A549 (cell line): ENCODE results near the gene CDCP1. TPM values are rescaled to one million over a fixed set of nuclear protein-coding genes. Genes with fewer than 3 reads are reported as not detected.

Experiments used
- ATAC-seq, 2 experiments: fragments of 200-7000 bp in 1 of 2; fragments of >200 bp in 1 of 2; cut with Nextera tagmentation in 1 of 2; cut with Tn5 transposase in 1 of 2; 3 replicates each; pipeline versions ENCODE4 v1.8.0 to v1.9.1; 2018 to 2020; ENCODE audit warnings: mild to moderate bottlenecking in 1 of 2, moderate library complexity in 1 of 2
- CTCF ChIA-PET: fragments of 300-600 bp; sonication (Branson Sonifier 250); formaldehyde crosslinking; extraction: SDS; loops from one replicate; lab custom pipeline; 2021; ENCODE audit warnings: antibody characterized with exemption, inconsistent platforms; lab: Yijun Ruan, JAX
- POLR2A ChIA-PET: fragments of 350-600 bp; formaldehyde crosslinking; extraction: SDS; loops from one replicate; lab custom pipeline; 2021; ENCODE audit warnings: antibody characterized with exemption, inconsistent platforms; lab: Yijun Ruan, JAX
- DNase-seq, 2 experiments: peaks; one replicate each; pipeline versions ENCODE4 v3.0.0 to v3.0.0-alpha.2; 2011 to 2016; ENCODE audit warnings: low read depth in 1 of 2, low spot score in 1 of 2
- FAIRE-seq: peaks from 2 replicates; lab custom pipeline; 2011; peaks lifted over from hg19 to GRCh38; lab: Jason Lieb, UNC
- H3K27ac ChIP-seq, 2 experiments: fragments of >200 bp; sonication (Bioruptor Twin); formaldehyde crosslinking; 3 replicates each; pipeline ENCODE4 v1.5.1; 2016 to 2017
- H3K4me1 ChIP-seq: fragments of >200 bp; sonication (Bioruptor Twin); formaldehyde crosslinking; 3 replicates; pipeline ENCODE4 v1.6.1; 2016
- H3K4me2 ChIP-seq: fragments of >200 bp; sonication (Bioruptor Twin); formaldehyde crosslinking; 3 replicates; pipeline ENCODE4 v1.6.1; 2016
- H3K4me3 ChIP-seq: fragments of >200 bp; sonication (Bioruptor Twin); formaldehyde crosslinking; 3 replicates; pipeline ENCODE4 v1.5.1; 2016
- H3K9me3 ChIP-seq: fragments of >200 bp; sonication (Bioruptor Twin); formaldehyde crosslinking; 3 replicates; pipeline ENCODE4 v1.6.1; 2016
- CBX8 ChIP-seq: fragments of 200-600 bp; sonication (generic); IDR thresholded peaks from 2 replicates; pipeline ENCODE4 v1.6.1; 2016
- CHD2 ChIP-seq: fragments of 150-350 bp; IDR thresholded peaks from 2 replicates; pipeline ENCODE4 v1.6.1; 2014; ENCODE audit warnings: low read length; ENCODE audit not compliant: partially characterized antibody
- CHD4 ChIP-seq: fragments of 200-600 bp; sonication (generic); IDR thresholded peaks from 2 replicates; pipeline ENCODE4 v1.6.1; 2016; ENCODE audit warnings: antibody characterized with exemption, mild to moderate bottlenecking, borderline replicate concordance
- CTCF ChIP-seq: fragments of >200 bp; sonication (Bioruptor Twin); formaldehyde crosslinking; IDR thresholded peaks from 3 replicates; pipeline ENCODE4 v1.5.1; 2016
- EHMT2 ChIP-seq: fragments of 200-600 bp; sonication (generic); IDR thresholded peaks from 2 replicates; pipeline ENCODE4 v1.6.1; 2016; ENCODE audit warnings: antibody characterized with exemption, low read depth, mild to moderate bottlenecking, moderate library complexity
- FOSL2 ChIP-seq, 2 experiments: fragments of 450-650 bp in 1 of 2; fragments of >200 bp in 1 of 2; sonication (Bioruptor Twin) in 1 of 2; formaldehyde crosslinking; IDR thresholded peaks; 2 replicates each; pipeline versions ENCODE4 v1.5.0 to v1.6.1; 2016 to 2020; ENCODE audit warnings: mild to moderate bottlenecking in 1 of 2, moderate library complexity in 1 of 2
- FOXS1 ChIP-seq: fragments of 250-450 bp; sonication (Bioruptor Pico); IDR thresholded peaks from 2 replicates; pipeline ENCODE4 v1.5.0; 2020; ENCODE audit warnings: mild to moderate bottlenecking, moderate library complexity
- HES2 ChIP-seq: fragments of >200 bp; sonication (Bioruptor Twin); formaldehyde crosslinking; IDR thresholded peaks from 2 replicates; pipeline ENCODE4 v1.6.1; 2016
- HOXB13 ChIP-seq: fragments of 250-450 bp; sonication (Bioruptor Pico); IDR thresholded peaks from 2 replicates; pipeline ENCODE4 v1.5.0; 2020; ENCODE audit warnings: low read depth, mild to moderate bottlenecking, moderate library complexity
- HOXB5 ChIP-seq: fragments of 250-450 bp; sonication (Bioruptor Pico); IDR thresholded peaks from 2 replicates; pipeline ENCODE4 v1.5.0; 2020; ENCODE audit warnings: mild to moderate bottlenecking, moderate library complexity
- JUN ChIP-seq, 2 experiments: fragments of >200 bp; sonication (Bioruptor Twin); formaldehyde crosslinking; IDR thresholded peaks; 2 replicates in 1 of 2; 3 replicates in 1 of 2; pipeline ENCODE4 v1.6.1; 2016 to 2017
- JUNB ChIP-seq: fragments of >200 bp; sonication (Bioruptor Twin); formaldehyde crosslinking; IDR thresholded peaks from 2 replicates; pipeline ENCODE4 v1.6.1; 2016
- KDM5A ChIP-seq: fragments of 200-600 bp; sonication (generic); IDR thresholded peaks from 2 replicates; pipeline ENCODE4 v1.6.1; 2016; ENCODE audit warnings: antibody characterized with exemption, mild to moderate bottlenecking
- MAX ChIP-seq: IDR thresholded peaks from 2 replicates; pipeline ENCODE4 v1.6.1; 2012
- MAZ ChIP-seq: fragments of 150-350 bp; IDR thresholded peaks from 2 replicates; pipeline ENCODE4 v1.6.1; 2014; ENCODE audit warnings: antibody characterized with exemption, low read depth, low read length, borderline replicate concordance
- NFE2L2 ChIP-seq: fragments of 150-350 bp; conservative IDR thresholded peaks from 2 replicates; pipeline ENCODE4 v1.6.1; 2014; ENCODE audit warnings: low read length
- NPAS2 ChIP-seq: fragments of 250-450 bp; sonication (Bioruptor Pico); IDR thresholded peaks from 2 replicates; pipeline ENCODE4 v1.8.0; 2022; ENCODE audit warnings: mild to moderate bottlenecking, moderate library complexity, borderline replicate concordance
- POLR2AphosphoS2 ChIP-seq: conservative IDR thresholded peaks from 2 replicates; pipeline ENCODE4 v1.6.1; 2012; ENCODE audit warnings: low read length, improper control_type of control experiment, inconsistent platforms
- RARB ChIP-seq: fragments of 250-450 bp; sonication (Bioruptor Pico); IDR thresholded peaks from 2 replicates; pipeline ENCODE4 v1.8.0; 2021; ENCODE audit warnings: mild to moderate bottlenecking, moderate library complexity
- RCOR1 ChIP-seq: fragments of 150-350 bp; IDR thresholded peaks from 2 replicates; pipeline ENCODE4 v1.6.1; 2014; ENCODE audit warnings: antibody characterized with exemption, low read length, low read depth
- TP53 ChIP-seq: fragments of 250-450 bp; sonication (Bioruptor Pico); IDR thresholded peaks from 2 replicates; pipeline ENCODE4 v1.5.0; 2021; ENCODE audit warnings: mild to moderate bottlenecking, moderate library complexity
- ZFP36 ChIP-seq: fragments of 450-650 bp; IDR thresholded peaks from 2 replicates; pipeline ENCODE4 v1.6.1; 2014; ENCODE audit warnings: borderline replicate concordance; ENCODE audit not compliant: partially characterized antibody
- ZNF302 ChIP-seq: fragments of 250-450 bp; sonication (Bioruptor Pico); IDR thresholded peaks from 2 replicates; pipeline ENCODE4 v1.9.0; 2021; ENCODE audit warnings: inconsistent platforms, mild to moderate bottlenecking, moderate library complexity
- WGBS: methylation state at CpG from one replicate; pipeline ENCODE4 v1.1.6; 2017; ENCODE audit errors: missing lambda C conversion rate; 5-methylcytosine and 5-hydroxymethylcytosine counted together
- polyA plus RNA-seq, 4 experiments: library from polyadenylated mRNA; depleted of rRNA in 3 of 4; stranded (reverse); fragments of >200 nt; fragmentation: RNase III in 1 of 4; extraction: RNeasy Plus Mini Kit Qiagen cat#74134 plus additional on column Dnase treatment in 1 of 4; gene quantifications; 2 replicates in 3 of 4; 3 replicates in 1 of 4; pipeline ENCODE4 v1.2.3, GENCODE V29; 2011 to 2017

CDCP1 gene
- polyA plus RNA-seq, 2 of the 4 experiments (the other 2 are of a cell fraction), result 3.0 to 9.9 TPM

GRCh38 chr3:45191924-45192417 lies 45.8 kb upstream of the CDCP1 start:
- H3K9me3 ChIP-seq, result no peaks in the 10 kb centered on the region
- ChIA-PET POLR2A (no interaction called here), CTCF (interaction anchor here (1.0 to 1.5 kb wide), 2 partner anchors 16 to 19 kb away, joined by 3 to 4 read pairs; no protein-coding TSS in a partner anchor)
- H3K4me3 ChIP-seq, result no peak overlapping the region
- H3K27ac ChIP-seq, result peak overlapping the region in 1 of 2 experiments; percentile 50; a peak in 1 of 6 replicates
- H3K4me2 ChIP-seq, result no peak overlapping the region
- no peak for TF ChIP-seq NFE2L2
- TF ChIP-seq EHMT2, result no peak
- no peak for TF ChIP-seq CHD2
- TF ChIP-seq ZFP36, result no peak
- no peak for TF ChIP-seq POLR2AphosphoS2
- no peak for TF ChIP-seq FOXS1 (CRISPR knock-in tag)
- TF ChIP-seq HOXB5 (CRISPR knock-in tag), result no peak
- TF ChIP-seq RCOR1, result no peak
- TF ChIP-seq MAX, result no peak
- TF ChIP-seq HES2, result no peak
- no peak for TF ChIP-seq KDM5A
- no peak for TF ChIP-seq CBX8
- ATAC-seq (no peak), FAIRE-seq (no peak), DNase-seq (no peak)
- peaks cover 3% of the 10 kb centered on the region; the same call in 1 of the 3 replicates for H3K4me1 ChIP-seq
- WGBS, result 25% methylated on average over 3 of the region's 3 CpGs

- Histone ChIP-seq H3K27ac (peak overlapping the region in 1 of 2 experiments; percentile 50; a peak in 1 of 6 replicates), H3K4me3 (no peak overlapping the region), H3K9me3 (no peaks in the 10 kb centered on the region), H3K4me2 (no peak overlapping the region)
- DNase-seq (no peak), FAIRE-seq (no peak), ATAC-seq (no peak)
- 87% methylated on average over 4 of the region's 4 CpGs for WGBS
- ChIA-PET CTCF (interaction anchor here (0.6 to 1.5 kb wide), 2 partner anchors 19 to 320 kb away, joined by 4 read pairs; no protein-coding TSS in a partner anchor), POLR2A (no interaction called here)
- TF ChIP-seq CTCF (no peak), ZFP36 (no peak), CHD4 (no peak), EHMT2 (no peak), TP53 (CRISPR knock-in tag) (no peak)
- TF ChIP-seq, all 56 proteins: peak for 0
- H3K4me1 ChIP-seq, result peaks cover 3% of the 10 kb centered on the region; the same call in 1 of the 3 replicates
Observed at GRCh38 chr3:45191424-45191823, 45.2 kb upstream of the CDCP1 start.

GRCh38 chr3:45188719-45189659 lies 42.8 kb upstream of the CDCP1 start:
- no peaks in the 10 kb centered on the region for H3K9me3 ChIP-seq
- DNase-seq, result no peak
- 68% methylated on average over 8 of the region's 8 CpGs for WGBS
- CTCF ChIA-PET, result interaction anchor here (1.5 to 1.7 kb wide), 2 partner anchors 22 to 149 kb away, joined by 4 read pairs; no protein-coding TSS in a partner anchor
- no peak overlapping the region for H3K4me2 ChIP-seq
- ATAC-seq, result no peak
- no peak overlapping the region for H3K4me3 ChIP-seq
- no peak for FAIRE-seq
- POLR2A ChIA-PET, result no interaction called here
- TF ChIP-seq HES2 (no peak), ZNF302 (CRISPR knock-in tag) (no peak), FOSL2 (IDR thresholded peaks at IDR 0.05) (no peak), FOSL2 (CRISPR knock-in tag; IDR thresholded peaks at IDR 0.05) (no peak), MAZ (no peak), RARB (no peak), JUN (IDR thresholded peaks at IDR 0.05) (no peak), NPAS2 (CRISPR knock-in tag) (no peak), RCOR1 (no peak), JUNB (no peak), CHD4 (no peak), EHMT2 (no peak), HOXB13 (CRISPR knock-in tag) (no peak)
- H3K4me1 ChIP-seq, result peaks cover 3% of the 10 kb centered on the region; the same call in 1 of the 3 replicates
- no peak overlapping the region for H3K27ac ChIP-seq
